Measurements from ENCODE around the gene IQGAP1. TPM values are rescaled to one million over a fixed set of nuclear protein-coding genes. Genes with fewer than 3 reads are reported as not detected.

The IQGAP1 gene
- total and polyA plus RNA-seq, 4 donors, result 83.0 to 396 (median 189) TPM

- no peak for ATAC-seq (ENCODE audit: insufficient read depth, low FRiP score)
- H3K36me3 ChIP-seq (ENCODE audit: control insufficient read depth in 4 of 4, insufficient read depth in 4 of 4, low read length in 4 of 4), result peaks cover 0 to 26% (median 16%) of the 10 kb centered on the region in 4 donors
- H3K27ac ChIP-seq (ENCODE audit: low read depth in 1 of 2, low read length in 1 of 2), result no peak overlapping the region
- DNase-seq, result no peak
- peaks cover 0 to 9% (median 4%) of the 10 kb centered on the region in 5 donors for H3K4me1 ChIP-seq (ENCODE audit: control insufficient read depth in 5 of 5, insufficient read depth in 5 of 5, low read length in 5 of 5)
- no peak for TF ChIP-seq CTCF (IDR thresholded peaks at IDR 0.05; ENCODE audit: control extremely low read depth, extremely low read depth)
- 50 to 63% methylated on average over 2 of the region's 2 CpGs for WGBS, 2 donors
- H3K9me3 ChIP-seq (ENCODE audit: control insufficient read depth in 4 of 4, insufficient read depth in 3 of 4, low read length in 3 of 4), result no peaks in the 10 kb centered on the region
- no peak overlapping the region for H3K9ac ChIP-seq (ENCODE audit: insufficient read depth in 1 of 2, low read length in 2 of 2)
- no peak overlapping the region for H3K4me3 ChIP-seq
- H3K27me3 ChIP-seq (ENCODE audit: control insufficient read depth in 3 of 3, insufficient read depth in 3 of 3, low read length in 2 of 3), result no peaks in the 10 kb centered on the region
Observed at GRCh38 chr15:90439946-90440345, 51.9 kb downstream of the IQGAP1 start.

GRCh38 chr15:90441027-90441426 lies 53.0 kb downstream of the IQGAP1 start:
- no peak for TF ChIP-seq CTCF (IDR thresholded peaks at IDR 0.05; ENCODE audit: control extremely low read depth, extremely low read depth)
- Histone ChIP-seq H3K9ac (ENCODE audit: insufficient read depth in 1 of 2, low read length in 2 of 2) (no peak overlapping the region), H3K36me3 (ENCODE audit: control insufficient read depth in 4 of 4, insufficient read depth in 4 of 4, low read length in 4 of 4) (peaks cover 0 to 26% (median 16%) of the 10 kb centered on the region in 4 donors), H3K9me3 (ENCODE audit: control insufficient read depth in 4 of 4, insufficient read depth in 3 of 4, low read length in 3 of 4) (no peaks in the 10 kb centered on the region), H3K27me3 (ENCODE audit: control insufficient read depth in 3 of 3, insufficient read depth in 3 of 3, low read length in 2 of 3) (no peaks in the 10 kb centered on the region), H3K4me1 (ENCODE audit: control insufficient read depth in 5 of 5, insufficient read depth in 5 of 5, low read length in 5 of 5) (peaks cover 0 to 7% (median 0%) of the 10 kb centered on the region in 5 donors), H3K4me3 (no peak overlapping the region), H3K27ac (ENCODE audit: low read depth in 1 of 2, low read length in 1 of 2) (no peak overlapping the region)
- 75 to 84% methylated on average over 3 of the region's 3 CpGs for WGBS, 2 donors
- ATAC-seq (ENCODE audit: insufficient read depth, low FRiP score) (no peak), DNase-seq (no peak)

- peaks cover 3 to 26% (median 16%) of the 10 kb centered on the region in 4 donors for H3K36me3 ChIP-seq (ENCODE audit: control insufficient read depth in 4 of 4, insufficient read depth in 4 of 4, low read length in 4 of 4)
- ATAC-seq (ENCODE audit: insufficient read depth, low FRiP score) (no peak), DNase-seq (no peak)
- no peak overlapping the region for H3K9ac ChIP-seq (ENCODE audit: insufficient read depth in 1 of 2, low read length in 2 of 2)
- peaks cover 0 to 1% (median 0%) of the 10 kb centered on the region in 5 donors for H3K4me1 ChIP-seq (ENCODE audit: control insufficient read depth in 5 of 5, insufficient read depth in 5 of 5, low read length in 5 of 5)
- no peaks in the 10 kb centered on the region for H3K27me3 ChIP-seq (ENCODE audit: control insufficient read depth in 3 of 3, insufficient read depth in 3 of 3, low read length in 2 of 3)
- no peaks in the 10 kb centered on the region for H3K9me3 ChIP-seq (ENCODE audit: control insufficient read depth in 4 of 4, insufficient read depth in 3 of 4, low read length in 3 of 4)
- no peak overlapping the region for H3K4me3 ChIP-seq
- 96 to 97% methylated on average over 5 of the region's 5 CpGs for WGBS, 2 donors
- H3K27ac ChIP-seq (ENCODE audit: low read depth in 1 of 2, low read length in 1 of 2), result no peak overlapping the region
- TF ChIP-seq CTCF (IDR thresholded peaks at IDR 0.05; ENCODE audit: control extremely low read depth, extremely low read depth), result no peak
Observed at GRCh38 chr15:90442423-90442822, 54.4 kb downstream of the IQGAP1 start.

GRCh38 chr15:90449206-90449735 lies 61.2 kb downstream of the IQGAP1 start:
- Histone ChIP-seq H3K4me3 (no peak overlapping the region), H3K36me3 (ENCODE audit: control insufficient read depth in 4 of 4, insufficient read depth in 4 of 4, low read length in 4 of 4) (peaks cover 28 to 39% (median 34%) of the 10 kb centered on the region in 4 donors), H3K9ac (ENCODE audit: insufficient read depth in 1 of 2, low read length in 2 of 2) (no peak overlapping the region), H3K27ac (ENCODE audit: low read depth in 1 of 2, low read length in 1 of 2) (no peak overlapping the region), H3K9me3 (ENCODE audit: control insufficient read depth in 4 of 4, insufficient read depth in 3 of 4, low read length in 3 of 4) (no peaks in the 10 kb centered on the region), H3K4me1 (ENCODE audit: control insufficient read depth in 5 of 5, insufficient read depth in 5 of 5, low read length in 5 of 5) (no peaks in the 10 kb centered on the region), H3K27me3 (ENCODE audit: control insufficient read depth in 3 of 3, insufficient read depth in 3 of 3, low read length in 2 of 3) (no peaks in the 10 kb centered on the region)
- TF ChIP-seq CTCF (IDR thresholded peaks at IDR 0.05; ENCODE audit: control extremely low read depth, extremely low read depth), result no peak
- WGBS, 2 donors, result 90 to 94% methylated on average over 4 of the region's 4 CpGs
- DNase-seq (no peak), ATAC-seq (ENCODE audit: insufficient read depth, low FRiP score) (no peak)

All from lung (tissue), 12 donors.